DMS 273 treated with DMSO at 0.1 percent for 48 hours (cell line): ENCODE data around the gene TDRD10.
"Not testable (repeated sequence)": the region's sequence is repeated elsewhere in the genome, so short reads cannot be mapped to it uniquely, and the experiment has no call there.

ENCODE experiments used
- DNase-seq: peaks from one replicate; lab custom pipeline; 2025; lab: John Stamatoyannopoulos, UW

Gene TDRD10

DNA sequence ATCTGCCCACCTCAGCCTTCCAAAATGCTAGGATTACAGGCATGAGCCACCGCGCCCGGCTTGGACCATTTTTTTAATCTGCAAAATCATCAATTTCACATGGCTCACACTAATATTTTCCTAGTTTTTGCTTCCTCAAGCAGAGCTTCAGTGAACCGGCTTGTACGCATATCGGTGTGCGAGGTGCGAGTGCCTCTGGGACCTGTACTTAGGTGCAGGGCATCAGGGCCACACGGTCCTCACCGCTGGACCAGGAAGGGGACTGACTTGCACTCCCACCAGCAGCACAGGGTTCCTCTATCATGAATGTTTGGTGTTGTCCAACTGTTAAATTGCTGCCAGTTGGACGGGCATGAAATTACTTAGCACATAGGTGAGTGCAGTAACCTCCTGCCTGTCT is 15.6 kb downstream of the TDRD10 start:
- no peak for DNase-seq

GRCh38 chr1:154519591-154519991 is 17.6 kb downstream of the TDRD10 start:
- DNase-seq, result no peak

DNA sequence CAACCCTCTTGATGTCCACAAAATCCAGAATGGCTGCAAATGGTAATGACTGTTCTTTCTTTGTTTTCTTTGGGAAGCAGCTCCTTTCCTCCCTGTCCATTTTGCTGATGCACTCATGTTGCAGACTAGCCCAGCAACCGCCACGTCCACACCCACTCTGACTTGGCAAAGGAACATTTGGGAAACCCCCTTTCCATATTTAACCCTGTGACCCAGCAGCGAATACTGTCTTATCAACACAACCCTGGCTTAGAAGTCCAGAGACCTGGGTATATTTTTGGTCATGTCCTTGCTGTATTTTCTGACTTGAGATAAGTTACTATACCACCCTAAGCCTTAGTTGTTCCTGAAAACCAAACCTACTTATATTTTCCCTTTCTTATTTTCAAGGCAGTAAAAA is 18.3 kb downstream of the TDRD10 start:
- DNase-seq, result no peak

- no peak for DNase-seq
Observed at GRCh38 chr1:154521695-154522094, 19.7 kb downstream of the TDRD10 start.

DNA sequence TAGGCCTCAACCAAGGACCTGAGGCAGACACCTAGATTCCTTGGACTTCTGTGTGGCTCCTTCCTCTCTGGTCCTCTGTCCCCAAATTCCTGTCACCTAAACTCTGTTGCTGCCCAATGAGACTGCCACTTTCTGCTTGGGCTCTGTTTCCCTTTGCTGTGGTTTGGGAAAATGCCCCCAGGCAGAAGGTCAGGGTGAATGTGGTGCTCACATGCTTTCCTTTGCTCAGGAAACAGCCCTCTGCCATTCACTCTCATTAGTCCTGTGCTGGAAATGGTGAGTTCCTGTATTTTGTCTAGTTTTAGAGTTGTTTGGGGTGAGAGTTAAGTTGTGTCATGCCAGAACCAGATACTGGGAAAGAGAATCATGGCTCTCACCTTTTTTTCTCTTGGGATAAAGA is 22.9 kb downstream of the TDRD10 start:
- DNase-seq, result no peak

- no peak for DNase-seq
Observed at GRCh38 chr1:154527192-154527591, 25.2 kb downstream of the TDRD10 start.

DNA sequence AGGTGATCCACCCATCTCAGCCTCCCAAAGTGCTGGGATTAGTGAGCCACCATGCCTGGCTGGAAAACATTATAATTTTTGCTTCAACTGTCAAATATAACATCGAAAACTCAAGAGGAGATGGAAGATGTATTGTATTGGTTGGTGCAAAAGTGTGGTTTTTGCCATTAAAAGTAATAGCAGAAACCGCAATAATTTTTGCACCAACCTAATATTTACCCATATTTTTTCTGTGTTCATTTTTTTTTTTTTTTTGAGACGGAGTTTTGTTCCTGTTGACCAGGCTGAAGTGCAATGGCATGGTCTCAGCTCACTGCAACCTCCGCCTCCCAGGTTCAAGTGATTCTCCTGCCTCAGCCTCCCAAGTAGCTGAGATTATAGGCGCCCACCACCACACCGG is 27.3 kb downstream of the TDRD10 start:
- DNase-seq, result no peak

DNA sequence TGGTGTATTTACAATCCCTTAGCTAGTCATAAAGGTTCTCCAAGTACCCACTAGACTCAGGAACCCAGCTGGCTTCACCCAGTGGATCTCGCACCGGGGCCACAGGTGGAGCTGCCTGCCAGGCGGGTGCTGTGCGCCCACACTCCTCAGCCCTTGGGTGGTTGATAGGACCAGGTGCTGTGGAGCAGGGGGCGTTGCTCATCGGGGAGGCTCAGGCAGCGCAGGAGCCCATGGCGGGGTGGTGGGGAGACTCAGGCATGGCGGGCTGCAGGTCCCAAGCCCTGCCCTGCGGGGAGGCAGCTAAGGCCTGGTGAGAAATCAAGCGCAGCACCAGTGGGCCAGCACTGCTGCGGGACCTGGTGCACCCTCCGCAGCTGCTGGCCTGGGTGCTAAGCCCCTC is 29.9 kb downstream of the TDRD10 start:
- not testable (repeated sequence) for DNase-seq

DNA sequence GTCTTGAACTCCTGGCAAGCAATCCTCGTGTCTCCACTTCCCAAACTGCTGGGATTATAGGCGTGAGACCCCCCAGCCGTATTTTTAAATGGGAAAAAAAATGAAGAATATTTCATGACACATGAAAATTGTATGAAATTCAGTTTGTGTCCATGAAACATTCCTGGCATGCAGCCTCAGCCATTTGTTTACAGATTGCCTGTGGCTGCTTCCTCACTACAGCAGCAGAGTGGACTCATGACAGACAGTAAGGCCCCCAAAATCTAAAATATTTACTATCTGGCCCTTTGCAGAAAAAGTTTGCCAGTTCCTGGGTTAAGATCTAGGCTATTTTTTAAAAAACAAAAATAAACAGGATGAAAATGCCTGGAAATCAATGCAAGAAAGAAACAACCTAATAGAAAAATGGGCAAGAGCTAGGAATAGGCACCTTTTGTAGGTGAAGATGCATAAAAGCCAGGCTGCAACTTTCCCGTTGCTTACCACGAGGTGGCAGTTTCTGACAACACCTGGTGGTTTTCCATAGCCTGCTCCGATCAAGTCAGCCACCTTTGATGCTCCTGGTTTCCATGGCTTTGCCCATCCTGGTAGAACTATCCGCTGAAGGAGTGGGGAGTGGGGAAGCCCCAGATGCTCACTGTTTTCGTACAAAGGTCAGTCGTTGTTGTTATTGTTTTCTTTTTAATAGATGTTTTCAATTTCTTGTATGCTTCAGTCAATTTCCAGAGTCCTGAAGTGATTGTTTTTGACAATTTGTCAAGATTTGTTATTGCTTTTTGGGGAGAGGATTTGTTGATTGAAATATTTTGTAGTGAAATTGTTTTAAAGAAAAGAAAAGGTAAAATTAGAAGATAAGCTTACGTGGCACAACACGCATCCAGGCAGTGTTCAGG is 32.2 kb downstream of the TDRD10 start:
- DNase-seq, result peak; percentile 36

DNA sequence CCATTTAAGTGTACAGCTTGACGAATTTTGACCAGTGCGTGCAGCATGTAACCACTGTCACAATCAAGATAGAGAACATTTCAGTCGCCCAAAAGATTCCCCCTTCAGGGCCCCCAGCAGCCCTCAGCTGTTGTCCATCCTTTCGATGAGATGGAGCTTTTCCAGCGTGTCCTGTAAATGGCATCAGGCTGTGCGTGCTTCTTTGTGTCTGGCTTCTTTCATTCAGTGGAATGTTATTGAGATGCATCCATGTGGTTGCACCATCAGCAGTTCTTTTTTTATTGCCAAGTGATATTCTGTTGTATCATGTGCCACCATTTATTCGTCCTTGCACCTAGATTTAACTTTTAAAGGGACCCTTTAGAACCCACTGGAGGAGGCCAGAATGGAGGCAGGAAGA is 34.6 kb downstream of the TDRD10 start:
- DNase-seq, result no peak

DNA sequence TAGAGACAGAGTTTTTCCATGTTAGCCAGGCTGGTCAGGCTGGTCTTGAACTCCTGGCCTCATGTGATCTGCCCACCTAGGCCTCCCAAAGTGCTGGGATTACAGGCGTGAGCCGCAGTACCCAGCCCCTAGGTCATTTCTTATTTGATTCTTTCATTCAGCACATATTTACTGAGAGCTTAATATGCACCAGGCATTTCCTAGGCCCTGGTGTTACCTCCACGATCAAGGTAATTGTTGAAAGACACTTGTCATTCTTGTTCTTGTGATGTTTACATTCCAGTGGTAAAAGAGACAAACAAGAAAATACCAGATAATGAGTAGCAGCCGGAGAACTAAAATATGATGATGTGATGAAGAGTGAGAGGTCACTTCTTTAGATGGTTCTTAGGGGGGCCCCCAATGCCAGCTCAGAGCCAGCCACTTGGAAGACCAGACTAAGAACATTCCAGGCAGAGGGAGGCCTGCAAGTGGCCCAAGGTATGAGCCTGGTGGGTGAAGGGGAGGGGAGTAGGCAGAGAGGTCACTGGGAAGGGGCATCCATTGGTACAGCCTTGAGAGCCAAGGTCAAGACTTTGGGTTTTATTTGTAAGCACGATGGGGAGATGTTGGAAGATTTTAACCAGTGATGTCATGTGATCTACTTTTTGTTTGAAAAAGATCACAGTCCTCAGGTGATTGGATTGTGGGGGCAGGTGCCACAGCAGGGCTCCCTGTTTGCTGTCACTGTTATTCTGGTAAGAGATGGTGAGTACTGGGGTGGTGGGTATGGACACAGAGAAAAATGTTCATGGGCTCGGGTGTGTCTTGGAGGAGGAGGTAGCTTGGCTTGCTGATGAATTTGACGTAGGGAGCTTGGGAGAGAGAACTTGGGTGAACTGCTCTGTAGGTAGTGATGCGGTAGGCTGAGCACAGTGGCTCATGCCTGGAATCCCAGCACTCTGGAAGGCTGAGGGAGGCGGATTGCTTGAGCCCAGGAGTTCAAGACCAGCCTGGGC is 37.8 kb downstream of the TDRD10 start:
- no peak for DNase-seq

DNA sequence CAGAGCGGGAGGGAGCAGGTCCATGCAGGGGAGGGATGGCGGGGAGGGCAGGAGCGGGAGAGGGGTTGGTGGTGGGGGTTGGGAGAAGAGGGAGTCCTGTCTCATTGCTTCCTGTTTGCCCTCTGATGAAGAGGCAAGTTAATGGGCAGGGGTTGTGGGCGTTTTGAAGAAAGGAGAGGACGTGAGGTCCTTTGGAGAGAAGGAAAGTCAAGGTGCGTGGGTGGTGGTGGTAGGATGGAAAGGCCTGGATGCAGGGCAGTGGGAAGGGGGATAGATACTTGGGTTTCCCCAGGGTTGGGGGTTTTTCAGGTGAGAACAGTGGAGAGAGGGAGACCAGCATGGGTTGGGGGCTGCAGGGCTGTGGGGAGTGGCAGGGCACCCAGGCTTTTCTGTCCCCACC is 39.2 kb downstream of the TDRD10 start:
- no peak for DNase-seq

GRCh38 chr1:154546264-154547063 is 44.4 kb downstream of the TDRD10 start:
- DNase-seq, result no peak

DNA sequence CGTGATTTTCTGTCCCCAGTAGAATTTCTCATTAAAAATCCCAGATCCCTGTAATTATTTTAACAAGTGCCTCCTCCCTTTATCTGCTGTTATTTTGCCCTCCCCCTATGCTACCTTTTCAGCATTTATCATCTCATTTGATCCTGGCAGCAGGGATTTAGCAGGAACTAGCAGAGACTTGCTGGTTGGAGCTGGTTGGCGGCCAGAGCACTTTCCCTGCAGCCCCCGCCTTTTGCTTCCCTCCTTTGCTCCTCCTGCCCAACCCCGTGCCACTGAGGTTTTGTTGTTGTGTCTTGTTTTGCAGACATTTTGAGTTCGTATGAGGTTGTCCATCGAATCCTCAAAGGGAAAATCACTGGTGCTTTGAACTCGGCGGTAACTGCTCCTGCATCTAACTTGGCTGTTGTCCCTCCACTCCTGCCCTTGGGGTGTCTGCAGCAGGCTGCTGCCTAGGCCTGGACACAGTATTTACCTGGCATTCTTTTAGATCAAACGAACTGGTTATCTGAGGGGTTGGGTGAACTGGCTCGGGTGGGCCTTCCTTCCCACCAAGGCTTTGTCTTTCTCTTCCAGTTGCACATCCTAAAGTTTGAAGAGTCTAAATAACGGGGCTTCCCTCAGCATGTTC is 45.2 kb downstream of the TDRD10 start:
- DNase-seq, result no peak

DNA sequence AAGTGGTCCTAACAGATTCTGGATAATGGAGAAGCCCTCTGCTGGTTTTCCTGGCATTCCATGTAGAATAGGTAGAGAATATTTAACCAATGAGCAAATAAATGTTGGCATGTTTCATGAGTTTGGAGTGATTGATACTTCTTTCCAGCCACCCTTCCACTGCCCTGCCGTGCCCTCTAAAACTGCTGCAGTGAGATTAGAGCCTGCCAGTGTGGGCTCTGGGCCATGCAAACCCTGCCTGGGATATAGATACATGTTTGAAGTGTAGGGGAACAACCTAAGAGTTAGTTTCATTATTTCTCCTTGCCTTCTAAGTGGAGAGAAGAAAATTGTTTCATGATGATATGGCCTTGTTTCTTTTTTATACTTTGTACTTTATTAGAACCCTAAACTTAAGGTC is 46.0 kb downstream of the TDRD10 start:
- no peak for DNase-seq

DNA sequence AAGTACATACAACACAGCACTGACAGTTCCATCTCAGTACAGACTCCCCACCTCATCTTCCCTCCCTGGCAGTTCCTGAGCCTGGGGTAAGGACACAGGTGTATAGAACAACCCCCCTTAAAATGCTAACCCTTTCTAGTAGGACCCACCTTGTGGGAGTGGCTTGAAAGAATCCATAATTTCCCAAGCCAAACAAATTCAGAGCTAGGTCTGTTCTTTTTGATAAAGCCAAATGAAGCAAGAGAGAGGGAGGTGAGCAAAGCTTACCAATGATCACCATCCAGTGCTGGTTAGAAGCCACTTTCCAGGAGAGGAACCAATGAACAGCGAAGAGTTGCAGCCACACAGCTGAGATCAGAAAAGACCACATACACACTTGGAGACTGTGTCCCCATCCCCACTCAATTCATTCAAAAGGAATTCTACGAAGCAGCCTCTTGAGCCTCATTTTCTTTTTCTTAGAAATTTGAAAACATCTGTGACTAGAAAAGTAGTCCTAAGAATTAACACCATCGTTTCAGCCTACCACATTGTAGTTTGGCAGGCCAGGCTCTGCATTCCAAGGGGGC is 47.3 kb downstream of the TDRD10 start:
- DNase-seq, result no peak

- DNase-seq, result no peak
Observed at GRCh38 chr1:154550070-154550469, 48.1 kb downstream of the TDRD10 start.

- no peak for DNase-seq
Observed at GRCh38 chr1:154550657-154551056, 48.6 kb downstream of the TDRD10 start.

DNA sequence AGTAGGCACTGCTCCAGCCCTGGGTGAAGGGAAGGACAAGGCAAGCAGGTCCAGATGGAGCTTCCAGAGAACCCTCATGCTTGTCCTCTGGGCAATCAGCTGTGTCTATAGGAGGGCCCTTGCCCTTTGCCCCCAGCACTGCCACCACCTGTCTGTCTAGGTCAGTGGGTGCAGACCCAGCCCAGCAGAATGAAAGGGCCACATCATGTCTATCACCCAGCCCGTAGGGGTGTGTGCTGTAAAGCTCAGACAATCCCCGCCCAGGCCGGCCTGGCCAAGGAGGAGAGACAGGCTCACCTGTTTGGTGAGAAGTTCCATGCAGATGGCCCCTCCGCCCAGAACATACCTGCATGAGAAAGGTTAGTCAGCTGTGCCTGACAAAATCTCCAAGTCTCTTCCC is 49.5 kb downstream of the TDRD10 start:
- no peak for DNase-seq

- no peak for DNase-seq
Observed at GRCh38 chr1:154552036-154552435, 50.0 kb downstream of the TDRD10 start.
